Stimulated activated CD4-positive, alpha-beta T cell treated with anti-CD3 and anti-CD28 coated beads, Interleukin-2, amount 100 ng/mL, for 24 hours (primary cell): ENCODE results near the gene CCNJL.
"Not testable (repeated sequence)": the region's sequence is repeated elsewhere in the genome, so short reads cannot be mapped to it uniquely, and the experiment has no call there.

Experiments
- DNase-seq, 2 donors: peaks; one replicate each; pipeline ENCODE4 v3.0.0-alpha.2; 2020

Gene CCNJL

GRCh38 chr5:160260881-160261815 lies 51.2 kb downstream of the CCNJL start:
- no peak for DNase-seq

- DNase-seq = no peak
Measured at GRCh38 chr5:160260006-160260775, 52.2 kb downstream of the CCNJL start.

GRCh38 chr5:160259341-160259740 lies 53.0 kb downstream of the CCNJL start:
- no peak for DNase-seq

- no peak for DNase-seq
Measured at GRCh38 chr5:160254706-160255105, 57.7 kb downstream of the CCNJL start.

GRCh38 chr5:160253441-160253840 lies 58.9 kb downstream of the CCNJL start:
- DNase-seq = no peak

DNA sequence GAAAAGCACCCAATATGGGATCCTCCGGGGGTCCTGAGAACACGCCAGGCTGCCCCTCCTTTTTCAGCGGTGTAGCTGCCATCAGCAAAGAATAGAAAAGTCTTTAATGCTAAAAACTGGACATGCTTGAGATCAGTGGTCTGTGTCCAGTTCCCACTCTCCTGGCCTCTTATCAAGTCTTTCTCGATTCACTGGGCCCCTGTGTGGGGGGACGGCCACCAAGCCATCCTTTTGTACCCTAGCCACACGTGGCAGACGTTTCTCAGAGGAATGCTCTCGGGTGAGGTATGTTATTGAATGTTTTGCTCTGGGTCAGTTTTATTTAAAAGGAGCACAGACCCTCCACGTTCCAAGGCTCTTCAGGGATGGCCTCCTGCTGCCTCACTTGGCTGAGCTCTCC lies 59.4 kb downstream of the CCNJL start:
- no peak for DNase-seq

DNA sequence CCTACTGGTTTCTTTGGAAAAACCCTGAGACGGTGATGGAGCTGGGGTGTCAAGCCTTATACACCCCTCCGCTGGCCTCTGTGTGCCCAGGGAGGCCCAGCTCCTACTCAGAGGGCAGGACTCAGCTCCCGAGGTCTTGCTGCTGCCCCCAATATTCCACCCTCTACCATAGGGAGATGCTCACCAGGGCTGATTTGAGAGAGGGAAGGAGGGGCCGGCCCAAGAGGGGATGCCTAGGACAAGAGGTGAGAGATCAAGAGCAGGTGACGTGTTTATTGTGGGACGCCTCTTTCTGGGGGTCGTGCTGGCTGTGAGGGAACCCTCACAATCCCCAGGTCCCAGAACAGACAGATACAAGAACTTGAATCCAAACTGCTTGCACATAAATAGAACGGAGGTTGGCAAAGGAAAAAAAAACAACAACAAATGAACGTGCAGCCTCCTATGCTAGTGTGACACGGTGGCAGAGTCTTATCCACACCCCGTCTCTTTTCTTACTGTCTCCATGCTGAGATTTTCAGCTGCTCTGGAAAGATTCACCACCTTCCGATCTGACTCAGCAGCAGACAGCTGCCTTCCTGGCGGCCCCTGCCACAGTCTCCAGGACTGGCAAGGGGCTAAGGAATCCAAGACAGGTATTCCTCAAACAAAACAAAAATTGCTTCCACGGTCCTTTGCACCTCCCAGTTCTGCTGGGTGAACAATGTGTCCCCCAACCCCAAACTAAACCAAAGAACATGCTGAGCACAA lies 60.8 kb downstream of the CCNJL start:
- no peak for DNase-seq

GRCh38 chr5:160250826-160251225 lies 61.5 kb downstream of the CCNJL start:
- DNase-seq = no peak

GRCh38 chr5:160250226-160250625 lies 62.1 kb downstream of the CCNJL start:
- DNase-seq = no peak

DNA sequence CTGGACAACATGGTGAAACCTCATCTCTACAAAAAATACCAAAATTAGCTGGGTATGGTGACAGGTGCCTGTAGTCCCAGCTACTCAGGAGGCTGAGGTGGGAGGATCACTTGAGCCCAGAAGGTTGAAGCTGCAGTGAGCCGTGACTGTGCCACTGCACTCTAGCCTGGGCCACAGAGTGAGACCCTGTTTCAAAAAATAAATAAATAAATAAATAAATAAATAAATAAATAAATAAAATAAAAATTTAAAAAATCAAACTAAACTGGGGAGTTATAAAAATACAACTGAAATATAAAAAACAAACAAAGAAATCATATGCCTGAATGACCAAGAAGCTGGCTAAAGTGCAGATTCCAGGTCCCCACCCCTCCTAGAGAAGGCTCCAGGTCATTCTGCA lies 62.8 kb downstream of the CCNJL start:
- not testable (repeated sequence) for DNase-seq

DNA sequence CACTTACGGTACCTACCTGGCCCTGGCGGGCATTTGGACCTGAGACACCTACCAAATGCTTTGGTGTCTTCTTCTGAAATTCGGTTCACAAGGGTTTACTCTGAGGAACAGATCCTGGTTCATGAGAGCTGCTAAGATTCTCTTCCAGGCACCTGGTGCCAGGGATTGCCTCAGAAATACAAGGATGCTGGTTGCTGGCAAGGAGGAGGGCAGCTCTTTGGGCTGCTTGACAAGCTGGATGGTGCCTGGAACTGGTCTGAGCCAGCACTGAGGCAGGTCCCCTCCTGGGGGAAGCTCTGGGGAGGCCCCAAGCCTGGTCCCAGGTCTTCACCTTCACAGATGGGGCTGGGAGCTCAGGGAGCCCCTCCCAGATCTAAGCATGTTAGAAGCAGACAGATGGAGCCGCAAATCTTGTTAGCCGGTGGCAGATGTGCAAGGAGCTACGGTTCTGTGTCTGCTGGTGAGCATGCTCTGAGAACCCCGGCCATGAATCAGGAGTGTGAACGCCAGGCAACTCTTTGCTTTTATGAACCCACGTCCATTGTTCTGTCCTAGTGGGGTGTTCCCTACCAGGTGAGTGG lies 66.8 kb downstream of the CCNJL start:
- no peak for DNase-seq

DNA sequence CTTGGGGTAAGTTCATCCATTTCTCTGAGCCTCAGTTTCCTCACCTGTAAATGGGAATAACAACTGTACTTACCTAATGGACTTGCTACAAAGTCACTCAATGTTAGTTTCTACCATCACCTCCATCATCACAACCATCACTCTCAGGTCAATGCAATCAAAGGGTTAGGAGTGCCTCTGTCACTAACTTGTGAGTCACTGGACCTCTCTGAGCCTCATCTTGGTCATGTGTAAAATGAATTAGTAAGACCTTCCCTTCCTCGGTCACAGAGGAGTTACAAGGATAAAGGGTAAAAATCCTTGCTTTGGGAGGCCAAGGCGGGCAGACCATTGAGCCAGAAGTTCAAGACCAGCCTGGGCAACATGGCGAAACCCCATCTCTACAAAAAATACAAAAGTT lies 70.2 kb downstream of the CCNJL start:
- no peak for DNase-seq

DNA sequence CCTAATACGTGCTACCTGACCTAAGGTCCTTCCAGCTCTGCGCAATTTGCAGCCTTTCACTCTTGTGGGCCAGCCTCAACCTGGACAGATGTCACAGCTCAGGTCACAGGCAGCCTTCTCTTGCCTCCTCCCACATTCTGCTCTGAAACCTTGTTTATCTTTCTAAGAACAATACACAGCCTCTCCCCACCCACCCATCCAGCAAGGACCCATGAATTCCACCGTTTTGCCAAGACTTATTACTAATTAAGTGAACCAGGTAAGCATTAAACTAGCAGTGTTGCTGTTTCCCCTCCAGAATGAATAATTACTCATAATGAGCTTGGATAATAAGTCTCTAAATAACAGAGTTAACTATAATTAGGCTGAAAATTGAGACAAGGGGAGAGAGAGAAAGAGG lies 72.0 kb downstream of the CCNJL start:
- no peak for DNase-seq

DNA sequence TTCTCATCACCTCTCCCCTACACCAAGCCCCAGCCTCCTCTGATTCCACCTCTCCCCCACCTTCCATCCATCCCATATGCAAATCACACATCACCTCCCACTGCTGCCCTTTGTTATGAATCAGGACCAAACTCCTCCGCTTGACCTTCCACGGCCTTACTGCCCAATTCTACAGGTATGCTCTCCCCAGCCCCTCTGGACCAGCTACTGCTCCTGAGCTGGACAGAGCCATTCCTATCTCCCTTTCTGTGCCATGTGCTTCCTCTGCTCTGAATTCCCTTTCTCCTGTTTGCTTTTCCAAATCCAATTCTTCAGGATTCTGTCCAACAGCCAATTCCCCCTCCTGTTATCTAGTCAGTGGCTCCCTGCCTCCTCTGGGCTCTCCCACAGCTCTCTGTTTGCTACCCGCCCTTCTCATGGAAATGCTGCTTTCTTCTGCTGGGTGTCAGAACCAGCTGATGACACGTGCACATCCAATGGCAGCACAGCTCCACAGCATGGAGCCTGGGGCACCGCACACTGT lies 74.7 kb downstream of the CCNJL start:
- no peak for DNase-seq

DNA sequence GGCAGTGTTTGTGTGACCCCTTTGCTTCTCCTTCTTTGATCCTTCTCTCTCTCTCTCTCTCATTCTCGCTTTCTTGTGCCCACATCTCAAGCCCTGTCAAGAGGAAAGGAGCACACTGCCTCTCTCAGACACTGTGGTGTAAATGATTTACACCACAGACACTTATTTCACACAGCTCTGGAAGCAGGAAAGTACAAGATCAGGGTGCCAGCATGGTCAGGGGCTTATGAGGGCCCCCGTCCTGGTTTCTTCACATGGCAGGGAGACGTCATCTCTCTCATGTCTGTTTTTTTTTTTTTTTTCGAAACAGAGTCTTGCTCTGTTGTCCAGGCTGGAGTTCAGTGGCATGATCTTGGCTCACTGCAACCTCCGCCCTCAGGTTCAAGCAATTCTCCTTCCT lies 76.6 kb downstream of the CCNJL start:
- no peak for DNase-seq

GRCh38 chr5:160233215-160233614 lies 79.1 kb downstream of the CCNJL start:
- no peak for DNase-seq

DNA sequence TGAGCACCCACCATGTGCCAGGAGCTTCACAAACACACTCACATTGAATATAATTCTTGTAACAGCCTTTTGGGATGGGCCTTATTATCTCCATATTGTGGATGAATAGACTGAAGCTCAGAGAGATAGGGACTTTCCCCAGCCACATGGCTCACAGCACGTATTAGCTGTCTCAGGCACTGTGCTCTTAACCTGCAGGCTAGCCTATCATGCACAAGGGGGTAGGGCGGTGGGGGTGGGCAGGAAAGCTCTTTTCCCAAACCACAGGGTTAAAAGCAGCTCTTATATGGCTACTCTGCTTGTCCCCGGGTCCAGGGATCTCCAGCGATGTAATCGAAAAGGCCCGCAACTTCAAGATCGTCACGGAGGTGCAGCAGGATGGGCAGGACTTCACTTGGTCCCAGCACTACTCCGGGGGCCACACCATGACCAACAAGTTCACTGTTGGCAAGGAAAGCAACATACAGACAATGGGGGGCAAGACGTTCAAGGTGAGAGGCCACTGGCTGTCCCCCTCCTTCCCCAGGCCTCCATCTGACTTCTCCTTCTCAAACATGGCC lies 80.5 kb downstream of the CCNJL start:
- DNase-seq = no peak

- DNase-seq = no peak
Measured at GRCh38 chr5:160230686-160231527, 81.5 kb downstream of the CCNJL start.

DNA sequence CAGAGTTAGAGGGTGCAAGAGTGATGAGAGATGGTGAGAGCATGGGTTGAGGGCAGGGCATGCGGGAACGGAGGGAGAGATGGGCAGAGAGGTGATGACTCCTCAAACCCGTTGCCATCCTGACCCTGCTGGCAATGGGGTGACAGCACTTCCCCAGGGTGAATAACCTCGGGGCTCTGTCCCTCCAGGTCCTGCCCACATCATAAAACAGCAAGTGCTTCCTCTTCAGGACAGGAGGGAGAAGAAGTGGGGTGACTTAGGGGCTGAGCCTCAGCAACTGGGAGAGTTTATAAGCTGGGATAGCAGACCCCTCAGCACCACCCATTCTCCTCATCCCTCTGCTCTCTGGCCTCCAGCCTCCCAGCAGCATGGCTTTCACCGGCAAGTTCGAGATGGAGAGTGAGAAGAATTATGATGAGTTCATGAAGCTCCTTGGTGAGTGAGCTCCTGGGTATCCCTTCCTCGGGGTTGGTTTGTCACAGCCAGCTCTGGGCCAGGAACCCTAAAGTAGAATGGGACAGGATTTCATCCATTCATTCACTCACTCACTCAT lies 83.1 kb downstream of the CCNJL start, which contains the start of gene FABP6:
Gene FABP6, plus strand, starts transcription at position 317 of the 553 bp plus-strand sequence. Its CDS starts 52 bp downstream, at position 369.
- DNase-seq = no peak

DNA sequence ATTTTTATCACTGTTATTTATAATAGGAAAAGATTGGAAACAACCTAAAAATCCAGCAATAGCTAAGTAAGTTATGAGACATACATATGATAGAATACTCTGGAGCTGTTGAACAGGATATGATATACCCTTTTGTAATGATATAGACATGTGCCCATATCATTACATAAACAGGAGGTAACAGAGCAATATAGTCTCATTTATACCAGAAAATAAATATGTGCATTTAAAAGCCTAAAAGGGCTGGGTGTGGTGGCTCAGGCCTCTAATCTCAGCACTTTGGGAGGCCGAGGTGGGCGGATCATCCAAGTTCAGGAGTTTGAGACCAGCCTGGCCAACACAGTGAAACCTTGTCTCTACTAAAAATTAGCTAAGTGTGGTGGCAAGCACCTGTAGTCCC lies 85.4 kb downstream of the CCNJL start:
- DNase-seq = no peak

DNA sequence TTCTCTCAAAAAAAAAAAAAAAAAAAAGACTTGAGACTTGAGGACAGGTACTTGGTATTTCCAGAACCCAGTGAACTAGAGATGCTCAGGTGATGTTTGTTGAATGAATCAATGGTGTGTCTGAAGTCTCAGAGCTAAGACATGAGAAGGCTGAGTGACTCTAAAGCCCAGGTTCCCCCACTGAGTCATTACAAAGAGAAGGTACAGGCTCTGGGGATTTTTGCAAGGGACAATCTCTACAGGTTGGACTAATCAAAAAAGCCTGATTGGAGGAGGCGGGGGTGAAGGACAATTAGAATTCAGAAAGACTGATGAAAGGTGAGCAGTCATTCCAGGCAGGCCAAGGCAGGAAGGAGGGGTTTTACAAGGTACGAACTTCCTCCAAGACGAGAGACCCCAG lies 91.3 kb downstream of the CCNJL start:
- DNase-seq = no peak
